ENCODE results near the gene TMTC4.

Gene TMTC4

DNA sequence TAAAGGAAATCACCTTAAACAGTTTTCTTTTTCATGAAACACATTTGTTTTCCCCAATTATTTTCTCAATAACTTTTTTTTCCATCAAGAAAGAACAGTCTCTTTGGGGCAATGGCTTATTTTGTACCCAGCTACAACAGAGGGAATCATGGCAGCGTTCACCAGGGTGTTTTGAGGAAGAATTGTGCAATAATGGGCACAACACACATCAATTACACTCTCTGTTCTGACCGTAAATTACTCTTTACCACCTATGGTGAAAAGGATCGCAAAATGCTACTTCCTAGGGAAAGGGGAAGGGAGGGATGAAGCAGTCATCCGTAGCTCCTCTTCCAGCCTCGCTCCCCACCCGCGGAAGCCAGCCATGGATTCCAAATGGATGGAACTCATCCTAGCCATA lies 38.6 kb downstream of the TMTC4 start:
- TF ChIP-seq EZH2phosphoT487 (conservative IDR thresholded peaks at IDR 0.05; ENCODE audit: low read length) = no peak
- TF ChIP-seq, protein P1, sequence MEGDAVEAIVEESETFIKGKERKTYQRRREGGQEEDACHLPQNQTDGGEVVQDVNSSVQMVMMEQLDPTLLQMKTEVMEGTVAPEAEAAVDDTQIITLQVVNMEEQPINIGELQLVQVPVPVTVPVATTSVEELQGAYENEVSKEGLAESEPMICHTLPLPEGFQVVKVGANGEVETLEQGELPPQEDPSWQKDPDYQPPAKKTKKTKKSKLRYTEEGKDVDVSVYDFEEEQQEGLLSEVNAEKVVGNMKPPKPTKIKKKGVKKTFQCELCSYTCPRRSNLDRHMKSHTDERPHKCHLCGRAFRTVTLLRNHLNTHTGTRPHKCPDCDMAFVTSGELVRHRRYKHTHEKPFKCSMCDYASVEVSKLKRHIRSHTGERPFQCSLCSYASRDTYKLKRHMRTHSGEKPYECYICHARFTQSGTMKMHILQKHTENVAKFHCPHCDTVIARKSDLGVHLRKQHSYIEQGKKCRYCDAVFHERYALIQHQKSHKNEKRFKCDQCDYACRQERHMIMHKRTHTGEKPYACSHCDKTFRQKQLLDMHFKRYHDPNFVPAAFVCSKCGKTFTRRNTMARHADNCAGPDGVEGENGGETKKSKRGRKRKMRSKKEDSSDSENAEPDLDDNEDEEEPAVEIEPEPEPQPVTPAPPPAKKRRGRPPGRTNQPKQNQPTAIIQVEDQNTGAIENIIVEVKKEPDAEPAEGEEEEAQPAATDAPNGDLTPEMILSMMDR (IDR thresholded peaks at IDR 0.05; ENCODE audit: insufficient read depth, low read length, poor library complexity, severe bottlenecking) = no peak
- no peaks in the 10 kb centered on the region for H4K20me1 ChIP-seq (ENCODE audit: low read depth, low read length)
- no peaks in the 10 kb centered on the region for H3K9me2 ChIP-seq (replicated peaks; ENCODE audit: insufficient read depth, low read length)
- peaks cover 10% of the 10 kb centered on the region; the same call in 1 of the 2 replicates for H3K36me3 ChIP-seq (ENCODE audit: low read length)
- H3K27ac ChIP-seq (ENCODE audit: low read depth, low read length) = no peak overlapping the region
- H3K4me2 ChIP-seq (ENCODE audit: low read depth, low read length, poor library complexity, severe bottlenecking) = no peak overlapping the region
- no peaks in the 10 kb centered on the region for H3K79me2 ChIP-seq (ENCODE audit: insufficient read depth, low read length)
- no peak overlapping the region for H3K4me3 ChIP-seq (ENCODE audit: insufficient read depth, low read length, poor library complexity, severe bottlenecking)
- H3K9ac ChIP-seq (ENCODE audit: low read length) = no peak overlapping the region
- H2AFZ ChIP-seq (ENCODE audit: low read depth, low read length, severe bottlenecking) = no peak overlapping the region
- H3K9me3 ChIP-seq (ENCODE audit: insufficient read depth, low read length) = no peaks in the 10 kb centered on the region
- no peaks in the 10 kb centered on the region for H3F3A ChIP-seq (ENCODE audit: insufficient read depth)
- no peaks in the 10 kb centered on the region for H3K27me3 ChIP-seq (ENCODE audit: low read length)

- Histone ChIP-seq H3F3A (ENCODE audit: insufficient read depth) (no peaks in the 10 kb centered on the region), H4K20me1 (ENCODE audit: low read depth, low read length) (no peaks in the 10 kb centered on the region), H3K4me2 (ENCODE audit: low read depth, low read length, poor library complexity, severe bottlenecking) (no peak overlapping the region), H3K27ac (ENCODE audit: low read depth, low read length) (no peak overlapping the region), H3K9me3 (ENCODE audit: insufficient read depth, low read length) (no peaks in the 10 kb centered on the region), H3K79me2 (ENCODE audit: insufficient read depth, low read length) (no peaks in the 10 kb centered on the region), H3K27me3 (ENCODE audit: low read length) (no peaks in the 10 kb centered on the region), H3K36me3 (ENCODE audit: low read length) (peaks cover 10% of the 10 kb centered on the region; the same call in 1 of the 2 replicates), H3K9me2 (replicated peaks; ENCODE audit: insufficient read depth, low read length) (no peaks in the 10 kb centered on the region), H3K9ac (ENCODE audit: low read length) (no peak overlapping the region), H2AFZ (ENCODE audit: low read depth, low read length, severe bottlenecking) (no peak overlapping the region), H3K4me3 (ENCODE audit: insufficient read depth, low read length, poor library complexity, severe bottlenecking) (no peak overlapping the region)
- TF ChIP-seq, protein P1 (IDR thresholded peaks at IDR 0.05; ENCODE audit: insufficient read depth, low read length, poor library complexity, severe bottlenecking) = no peak
- TF ChIP-seq EZH2phosphoT487 (conservative IDR thresholded peaks at IDR 0.05; ENCODE audit: low read length) = no peak
These were observed 39.9 kb downstream of the TMTC4 start for GRCh38 chr13:100634696-100635095.

DNA sequence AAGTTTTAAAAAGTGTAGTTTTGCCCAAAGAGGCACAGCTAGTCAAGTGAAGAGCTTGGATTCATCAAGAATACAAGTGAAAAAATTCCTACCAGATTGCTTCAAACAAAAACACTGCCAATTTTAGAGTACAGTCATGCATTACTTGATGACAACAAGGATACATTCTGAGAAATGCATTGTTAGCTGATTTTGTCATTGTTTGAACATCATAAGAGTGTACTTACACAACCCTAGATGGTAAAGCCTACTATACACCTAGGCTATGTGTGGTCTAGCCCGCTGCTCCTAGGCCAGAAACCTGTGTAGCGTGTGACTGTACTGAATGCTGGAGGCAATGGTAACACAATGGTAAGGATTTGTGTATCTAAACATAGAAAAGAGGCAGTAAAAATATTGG lies 41.1 kb downstream of the TMTC4 start:
- Histone ChIP-seq H3K27ac (ENCODE audit: low read depth, low read length) (no peak overlapping the region), H3K9ac (ENCODE audit: low read length) (no peak overlapping the region), H3K79me2 (ENCODE audit: insufficient read depth, low read length) (no peaks in the 10 kb centered on the region), H3K4me2 (ENCODE audit: low read depth, low read length, poor library complexity, severe bottlenecking) (no peak overlapping the region), H4K20me1 (ENCODE audit: low read depth, low read length) (no peaks in the 10 kb centered on the region), H3F3A (ENCODE audit: insufficient read depth) (no peaks in the 10 kb centered on the region), H3K9me2 (replicated peaks; ENCODE audit: insufficient read depth, low read length) (no peaks in the 10 kb centered on the region), H3K9me3 (ENCODE audit: insufficient read depth, low read length) (no peaks in the 10 kb centered on the region), H3K36me3 (ENCODE audit: low read length) (peaks cover 10% of the 10 kb centered on the region; the same call in 1 of the 2 replicates), H2AFZ (ENCODE audit: low read depth, low read length, severe bottlenecking) (no peak overlapping the region), H3K27me3 (ENCODE audit: low read length) (no peaks in the 10 kb centered on the region), H3K4me3 (ENCODE audit: insufficient read depth, low read length, poor library complexity, severe bottlenecking) (no peak overlapping the region)
- TF ChIP-seq, protein P1 (IDR thresholded peaks at IDR 0.05; ENCODE audit: insufficient read depth, low read length, poor library complexity, severe bottlenecking) = no peak
- no peak for TF ChIP-seq EZH2phosphoT487 (conservative IDR thresholded peaks at IDR 0.05; ENCODE audit: low read length)

Data from SU-DHL-6 (cell line).